ENCODE measurements around the gene PDIA5. TPM values are rescaled to one million over a fixed set of nuclear protein-coding genes. Genes with fewer than 3 reads are reported as not detected.

The PDIA5 gene
- total RNA-seq, 1 experiment from 2014 or later, result 41.5 TPM

- H3K27me3 Mint-ChIP-seq (ENCODE audit: low read depth), result no peaks in the 10 kb centered on the region
- TF ChIP-seq ETV6 (CRISPR knock-in tag; IDR thresholded peaks at IDR 0.05), result no peak
- TF ChIP-seq NR1H2 (CRISPR knock-in tag; IDR thresholded peaks at IDR 0.05), result no peak
- TF ChIP-seq SOX15 (CRISPR knock-in tag; IDR thresholded peaks at IDR 0.05), result no peak
- no peak for TF ChIP-seq ATF1 (CRISPR knock-in tag; IDR thresholded peaks at IDR 0.05)
- TF ChIP-seq ESRRA (CRISPR knock-in tag; IDR thresholded peaks at IDR 0.05; ENCODE audit: borderline replicate concordance), result no peak
- no peak for TF ChIP-seq TEAD1 (CRISPR knock-in tag; IDR thresholded peaks at IDR 0.05)
- TF ChIP-seq ZNF416 (CRISPR knock-in tag; IDR thresholded peaks at IDR 0.05), result no peak
- TF ChIP-seq PREB (CRISPR knock-in tag; IDR thresholded peaks at IDR 0.05; ENCODE audit: borderline replicate concordance), result no peak
- no peak for ATAC-seq
- POLR2A ChIA-PET, result no interaction called here
- H3K9me3 Mint-ChIP-seq, result no peaks in the 10 kb centered on the region
- peaks cover 24% of the 10 kb centered on the region for H3K4me1 Mint-ChIP-seq
- no peak overlapping the region for H3K4me3 Mint-ChIP-seq
- DNase-seq (ENCODE audit: low spot score), result no peak
- peaks cover 42% of the 10 kb centered on the region for H3K36me3 Mint-ChIP-seq
- H3K27ac Mint-ChIP-seq, result peak overlapping the region; percentile 41; the same call in 1 of the 2 replicates
- CTCF ChIA-PET, result interaction anchor here (0.6 kb wide), 1 partner anchor 11 kb away, joined by 5 read pairs; no protein-coding TSS in a partner anchor
Measured at GRCh38 chr3:123122525-123123315, 55.9 kb downstream of the PDIA5 start.

GRCh38 chr3:123123716-123124616 is 57.1 kb downstream of the PDIA5 start:
- DNase-seq (ENCODE audit: low spot score) (no peak), ATAC-seq (no peak)
- CTCF ChIA-PET, result no interaction called here
- TF ChIP-seq CREM (CRISPR knock-in tag; IDR thresholded peaks at IDR 0.05) (no peak), MYBL2 (CRISPR knock-in tag; IDR thresholded peaks at IDR 0.05) (no peak), AR (CRISPR knock-in tag; IDR thresholded peaks at IDR 0.05) (no peak), ZNF532 (CRISPR knock-in tag; IDR thresholded peaks at IDR 0.05; ENCODE audit: borderline replicate concordance) (no peak), ZNF416 (CRISPR knock-in tag; IDR thresholded peaks at IDR 0.05) (no peak), IRF2 (CRISPR knock-in tag; IDR thresholded peaks at IDR 0.05; ENCODE audit: borderline replicate concordance, low read depth) (no peak), AFF4 (CRISPR knock-in tag; IDR thresholded peaks at IDR 0.05; ENCODE audit: borderline replicate concordance) (no peak), FOXK1 (CRISPR knock-in tag; IDR thresholded peaks at IDR 0.05) (no peak), SMAD4 (CRISPR knock-in tag; IDR thresholded peaks at IDR 0.05) (no peak), MAX (CRISPR knock-in tag; IDR thresholded peaks at IDR 0.05) (no peak), CDX4 (CRISPR knock-in tag; IDR thresholded peaks at IDR 0.05; ENCODE audit: borderline replicate concordance) (no peak)

More at GRCh38 chr3:123123716-123124616, 57.1 kb downstream of the PDIA5 start:
- Mint-ChIP-seq H3K27me3 (ENCODE audit: low read depth) (no peaks in the 10 kb centered on the region), H3K4me1 (peaks cover 24% of the 10 kb centered on the region), H3K9me3 (no peaks in the 10 kb centered on the region), H3K36me3 (peaks cover 36% of the 10 kb centered on the region), H3K27ac (no peak overlapping the region), H3K4me3 (no peak overlapping the region)
- POLR2A ChIA-PET, result no interaction called here

Data from WTC11 (cell line).